GM18507 (cell line): ENCODE data around the gene CTNNB1.

Source experiments
- DNase-seq: peaks from one replicate; pipeline ENCODE4 v3.0.0; 2011; ENCODE audit warnings: low read depth; ENCODE audit not compliant: insufficient read length; ENCODE audit errors: extremely low spot score
- FAIRE-seq: peaks from 2 replicates; lab custom pipeline; 2011; peaks lifted over from hg19 to GRCh38; lab: Jason Lieb, UNC

CTNNB1 gene

GRCh38 chr3:41190509-41191284 is 8.6 kb upstream of the CTNNB1 start:
- no peak for DNase-seq
- FAIRE-seq: no peak

- DNase-seq (no peak), FAIRE-seq (no peak)
Observed at GRCh38 chr3:41192885-41193284, 6.4 kb upstream of the CTNNB1 start.

- FAIRE-seq (no peak), DNase-seq (no peak)
Observed at GRCh38 chr3:41193794-41194539, 5.3 kb upstream of the CTNNB1 start.

- no peak for DNase-seq
- FAIRE-seq: no peak
Observed at GRCh38 chr3:41194701-41195100, 4.6 kb upstream of the CTNNB1 start.

- FAIRE-seq: no peak
- no peak for DNase-seq
Observed at GRCh38 chr3:41195946-41196345, 3.4 kb upstream of the CTNNB1 start.

GRCh38 chr3:41196499-41197410 is 2.5 kb upstream of the CTNNB1 start:
- DNase-seq: no peak
- no peak for FAIRE-seq

GRCh38 chr3:41198046-41198445 is 1.3 kb upstream of the CTNNB1 start:
- no peak for FAIRE-seq

GRCh38 chr3:41198526-41198925 is 779 bp upstream of the CTNNB1 start:
- no peak for FAIRE-seq
- no peak for DNase-seq

More at GRCh38 chr3:41198046-41198445, 1.3 kb upstream of the CTNNB1 start:
- DNase-seq: no peak

GRCh38 chr3:41199866-41200668 is 762 bp downstream of the CTNNB1 start:
- FAIRE-seq (no peak), DNase-seq (peak; percentile 26)

- FAIRE-seq: peak; percentile 56
- no peak for DNase-seq
Observed at GRCh38 chr3:41200669-41201021, 1.3 kb downstream of the CTNNB1 start.

- DNase-seq (no peak), FAIRE-seq (peak; percentile 57)
Observed at GRCh38 chr3:41202075-41202833, 2.9 kb downstream of the CTNNB1 start.

GRCh38 chr3:41202834-41203345 is 3.6 kb downstream of the CTNNB1 start:
- DNase-seq: no peak
- FAIRE-seq: peak; percentile 57

- DNase-seq (no peak), FAIRE-seq (no peak)
Observed at GRCh38 chr3:41204369-41204768, 5.1 kb downstream of the CTNNB1 start.

GRCh38 chr3:41205591-41205990 is 6.3 kb downstream of the CTNNB1 start:
- DNase-seq (no peak), FAIRE-seq (no peak)

GRCh38 chr3:41207355-41207754 is 8.1 kb downstream of the CTNNB1 start:
- FAIRE-seq (no peak), DNase-seq (no peak)

- DNase-seq (no peak), FAIRE-seq (no peak)
Observed at GRCh38 chr3:41208507-41209220, 9.4 kb downstream of the CTNNB1 start.

- no peak for FAIRE-seq
- DNase-seq: no peak
Observed at GRCh38 chr3:41209646-41210045, 10.3 kb downstream of the CTNNB1 start.

GRCh38 chr3:41210966-41211365 is 11.7 kb downstream of the CTNNB1 start:
- FAIRE-seq: no peak
- no peak for DNase-seq
